ENCODE data around the gene SLCO4A1. TPM values are rescaled to one million over a fixed set of nuclear protein-coding genes. Genes with fewer than 3 reads are reported as not detected.

Gene SLCO4A1
- total and polyA plus RNA-seq, 2 of the 4 experiments (the other 2 are of a cell fraction), result 0.72 to 1.1 TPM

DNA sequence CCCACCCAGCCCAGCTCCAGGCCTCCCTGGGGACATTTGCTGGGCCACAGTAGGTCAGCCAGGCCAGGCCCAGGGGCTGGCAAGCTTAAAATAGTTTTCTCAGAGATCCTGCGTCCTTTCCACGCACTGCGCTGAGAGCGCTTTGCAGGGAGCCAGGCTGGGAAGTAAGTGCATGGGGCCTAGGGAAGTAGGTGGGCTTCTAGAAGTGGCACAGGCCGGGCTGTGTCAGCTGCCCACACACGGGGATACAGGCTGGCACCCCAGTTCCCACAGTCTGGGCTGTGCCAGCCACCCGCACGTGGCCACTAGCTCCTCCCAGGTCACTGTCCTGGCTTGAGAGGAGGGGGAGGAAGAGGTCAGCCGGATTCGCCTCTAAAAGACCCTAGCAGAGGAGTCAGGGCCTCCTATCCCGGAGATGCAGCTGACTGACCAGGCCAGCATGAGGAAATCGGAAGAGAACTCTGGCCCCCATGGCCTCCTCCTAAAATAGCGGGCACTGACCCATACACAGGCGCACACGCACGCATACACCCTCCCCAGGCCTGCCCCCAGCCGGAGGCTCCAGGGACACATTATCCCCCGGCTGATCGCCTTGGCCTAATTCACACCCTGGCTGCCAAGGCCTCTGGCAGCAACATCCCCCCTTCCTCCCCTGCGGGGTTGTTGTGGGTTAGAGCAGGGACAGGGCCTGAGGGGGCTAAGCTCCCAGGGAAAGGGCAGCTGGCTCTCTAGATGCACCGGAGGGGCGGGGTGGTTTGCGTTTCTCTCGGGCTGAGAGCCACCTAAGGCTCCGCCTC, 5.4 kb downstream of the SLCO4A1 start:
- ChIA-PET CTCF (no interaction called here), POLR2A (ENCODE audit: unreplicated experiment) (no interaction called here)
- Histone ChIP-seq H2BK15ac (ENCODE audit: low read depth, low read length) (no peak overlapping the region), H2AFZ (replicated peaks; ENCODE audit: low read length, poor library complexity) (no peak overlapping the region), H3K4me3 (ENCODE audit: insufficient read depth, low read depth, low read length) (no peak overlapping the region), H3K79me1 (ENCODE audit: low read depth in 1 of 2, low read length in 2 of 2) (no peaks in the 10 kb centered on the region), H2BK120ac (ENCODE audit: low read depth, low read length) (no peak overlapping the region), H4K5ac (ENCODE audit: low read depth, low read length) (no peak overlapping the region), H3K27me3 (ENCODE audit: control insufficient read depth, insufficient read depth, low read length) (peaks cover 12% of the 10 kb centered on the region), H3K4me2 (ENCODE audit: low read depth, low read length) (no peak overlapping the region), H3K14ac (replicated peaks; ENCODE audit: low read depth, low read length) (no peak overlapping the region), H3K23ac (ENCODE audit: low read depth, low read length) (no peak overlapping the region), H3K9ac (ENCODE audit: low read depth, low read length) (no peak overlapping the region), H3K9me1 (ENCODE audit: insufficient read depth, low read length) (peaks cover 3% of the 10 kb centered on the region; the same call in 1 of the 2 replicates), H2BK5ac (ENCODE audit: low read depth, low read length, poor library complexity, severe bottlenecking) (no peak overlapping the region), H4K20me1 (ENCODE audit: insufficient read depth, low read length) (no peaks in the 10 kb centered on the region), H3K4me1 (ENCODE audit: control insufficient read depth, insufficient read depth, low read length) (peaks cover 8% of the 10 kb centered on the region; the same call in 1 of the 2 replicates), H4K91ac (ENCODE audit: insufficient read depth, low read depth, low read length) (no peak overlapping the region), H3K36me3 (ENCODE audit: control insufficient read depth, insufficient read depth, low read length) (no peaks in the 10 kb centered on the region), H2AK9ac (replicated peaks; ENCODE audit: low read depth, low read length, poor library complexity) (no peak overlapping the region), H3K9me3 (ENCODE audit: control insufficient read depth, insufficient read depth, low read length) (no peaks in the 10 kb centered on the region), H3K4ac (ENCODE audit: low read depth, low read length) (no peak overlapping the region), H3K18ac (ENCODE audit: low read depth, low read length) (no peak overlapping the region), H3K27ac (ENCODE audit: insufficient read depth, low read length) (no peak overlapping the region), H2AK5ac (ENCODE audit: low read depth, low read length) (no peak overlapping the region), H3K56ac (ENCODE audit: extremely low read depth, insufficient read depth, low read length) (no peak overlapping the region), H4K8ac (ENCODE audit: low read depth in 2 of 2, low read length in 2 of 2) (no peak overlapping the region), H2BK20ac (ENCODE audit: low read depth, low read length) (no peak overlapping the region)
- 82% methylated on average over 3 of the region's 25 CpGs; no CpG with 5 or more reads in 1 of the 2 experiments for WGBS, 2 experiments (ENCODE audit: extremely low coverage in 2 of 2, insufficient read length in 1 of 2)
- TF ChIP-seq NFE2L2 (IDR thresholded peaks at IDR 0.05; ENCODE audit: low read depth, low read length), result no peak
- TF ChIP-seq MXI1 (IDR thresholded peaks at IDR 0.05; ENCODE audit: borderline replicate concordance, low read depth, low read length), result no peak
- TF ChIP-seq RFX5 (IDR thresholded peaks at IDR 0.05; ENCODE audit: low read depth, low read length), result no peak
- TF ChIP-seq, protein P1, sequence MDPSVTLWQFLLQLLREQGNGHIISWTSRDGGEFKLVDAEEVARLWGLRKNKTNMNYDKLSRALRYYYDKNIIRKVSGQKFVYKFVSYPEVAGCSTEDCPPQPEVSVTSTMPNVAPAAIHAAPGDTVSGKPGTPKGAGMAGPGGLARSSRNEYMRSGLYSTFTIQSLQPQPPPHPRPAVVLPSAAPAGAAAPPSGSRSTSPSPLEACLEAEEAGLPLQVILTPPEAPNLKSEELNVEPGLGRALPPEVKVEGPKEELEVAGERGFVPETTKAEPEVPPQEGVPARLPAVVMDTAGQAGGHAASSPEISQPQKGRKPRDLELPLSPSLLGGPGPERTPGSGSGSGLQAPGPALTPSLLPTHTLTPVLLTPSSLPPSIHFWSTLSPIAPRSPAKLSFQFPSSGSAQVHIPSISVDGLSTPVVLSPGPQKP (IDR thresholded peaks at IDR 0.05; ENCODE audit: borderline replicate concordance, low read depth, low read length), result no peak
- no peak for TF ChIP-seq CTCF (conservative IDR thresholded peaks at IDR 0.05; ENCODE audit: low read depth, low read length)
- TF ChIP-seq POLR2A (IDR thresholded peaks at IDR 0.05; ENCODE audit: low read depth, low read length), result no peak
- DNase-seq (no peak), ATAC-seq (ENCODE audit: low read depth) (no peak)
- intact Hi-C loops (cut with micrococcal nuclease), result no loop called here
- dilution Hi-C loops (cut with HindIII; ENCODE audit: low sequenced_read_pairs, unreplicated experiment), result no loop called here
- in situ Hi-C loops (cut with MboI; ENCODE audit: low sequenced_read_pairs), result no loop called here
- BruUV-seq (replicated peaks), result no TSS peak

All from IMR-90 (cell line).